Skeletal muscle satellite cell (primary cell): ENCODE results near the gene C1orf53. TPM values are rescaled to one million over a fixed set of nuclear protein-coding genes. Genes with fewer than 3 reads are reported as not detected.
"Not testable (repeated sequence)": the region's sequence is repeated elsewhere in the genome, so short reads cannot be mapped to it uniquely, and the experiment has no call there.

Source experiments
- H3K27me3 ChIP-seq: 2 replicates; pipeline ENCODE4 v1.7.0; 2013; ENCODE audit warnings: low read length; ENCODE audit not compliant: control insufficient read depth, insufficient read depth
- H3K36me3 ChIP-seq: 2 replicates; pipeline ENCODE4 v1.7.0; 2013; ENCODE audit warnings: mild to moderate bottlenecking, control low read depth, low read length; ENCODE audit not compliant: insufficient read depth
- H3K4me1 ChIP-seq: 2 replicates; pipeline ENCODE4 v1.7.0; 2013; ENCODE audit warnings: low read length; ENCODE audit not compliant: control insufficient read depth, insufficient read depth
- H3K4me2 ChIP-seq: 2 replicates; pipeline ENCODE4 v1.7.0; 2013; ENCODE audit warnings: mild to moderate bottlenecking, low read length
- H3K4me3 ChIP-seq: 2 replicates; pipeline ENCODE4 v1.7.0; 2013; ENCODE audit warnings: low read length
- H3K9ac ChIP-seq: 2 replicates; pipeline ENCODE4 v1.7.0; 2013; ENCODE audit warnings: mild to moderate bottlenecking, low read depth, low read length, moderate library complexity
- H3K9me3 ChIP-seq: replicated peaks from 2 replicates; pipeline ENCODE4 v1.7.0; 2013; ENCODE audit warnings: mild to moderate bottlenecking, control low read depth, low read length
- total RNA-seq: library from RNA; depleted of rRNA; stranded (reverse); fragments of >200 nt; gene quantifications from 2 replicates; pipeline ENCODE4 v1.2.3, GENCODE V29; 2012; rRNA removed

The C1orf53 gene
- total RNA-seq: 4.8 and 10.6 TPM in 2 replicates

DNA sequence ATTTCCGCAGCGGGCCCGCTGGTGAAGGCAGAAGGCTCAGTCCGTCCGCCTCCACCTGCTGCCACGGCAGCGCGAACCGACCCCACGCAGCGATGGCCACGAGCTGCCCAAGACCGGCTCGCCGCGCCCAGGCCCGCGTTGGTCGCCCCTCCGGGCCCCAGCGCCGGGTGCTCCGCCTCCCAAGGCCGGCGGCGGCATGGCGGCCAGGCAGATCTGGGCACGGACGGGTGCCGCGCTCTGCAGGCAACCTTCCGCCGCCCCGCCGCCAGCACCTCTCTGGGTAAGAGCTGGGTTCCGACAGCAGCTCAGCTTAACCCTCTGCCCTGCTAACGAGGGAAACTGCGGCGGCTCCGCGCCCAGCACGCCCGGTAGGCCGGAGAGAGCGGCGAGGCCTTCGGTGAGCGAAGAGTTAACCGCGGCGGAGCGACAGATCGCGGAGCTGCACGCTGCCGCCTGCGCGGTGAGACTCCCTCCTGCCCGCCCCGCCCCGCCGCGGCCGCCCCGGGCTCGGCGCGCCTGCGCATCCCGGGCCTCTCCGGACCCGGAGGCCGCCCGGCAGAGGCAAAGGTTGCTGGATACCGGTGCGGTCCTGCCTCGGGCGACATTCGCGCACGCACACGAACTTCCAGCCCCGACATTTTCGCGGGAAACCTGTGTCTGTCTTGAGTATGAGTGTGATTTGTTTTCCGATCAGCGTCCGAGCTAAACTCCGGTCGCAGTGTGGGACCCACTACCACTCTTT lies at the start of gene C1orf53:
Gene C1orf53 (plus strand): TSS at position 177 of the 742 bp plus-strand sequence. CDS start 20 bp downstream, at position 197.
- H3K27me3 ChIP-seq: peaks cover 10% of the 10 kb centered on the region
- peak within 1 kb of the TSS; percentile 80 for H3K4me3 ChIP-seq
- peaks cover 12% of the 10 kb centered on the region for H3K4me1 ChIP-seq
- H3K36me3 ChIP-seq: no peaks in the 10 kb centered on the region
- peak within 1 kb of the TSS; percentile 78 for H3K4me2 ChIP-seq
- H3K9me3 ChIP-seq: no peaks in the 10 kb centered on the region
- peak within 1 kb of the TSS; percentile 97 for H3K9ac ChIP-seq

- not testable (repeated sequence) for H3K9ac ChIP-seq, H3K4me2 ChIP-seq, H3K4me1 ChIP-seq, H3K36me3 ChIP-seq, H3K9me3 ChIP-seq, H3K4me3 ChIP-seq, H3K27me3 ChIP-seq
Measured at GRCh38 chr1:197855751-197856150, 46.7 kb upstream of the C1orf53 start.

GRCh38 chr1:197857477-197857876 lies 45.0 kb upstream of the C1orf53 start:
- no peaks in the 10 kb centered on the region for H3K9me3 ChIP-seq
- no peaks in the 10 kb centered on the region for H3K36me3 ChIP-seq
- no peaks in the 10 kb centered on the region for H3K27me3 ChIP-seq
- no peak overlapping the region for H3K9ac ChIP-seq
- H3K4me2 ChIP-seq: no peak overlapping the region
- H3K4me3 ChIP-seq: no peak overlapping the region
- H3K4me1 ChIP-seq: no peaks in the 10 kb centered on the region

DNA sequence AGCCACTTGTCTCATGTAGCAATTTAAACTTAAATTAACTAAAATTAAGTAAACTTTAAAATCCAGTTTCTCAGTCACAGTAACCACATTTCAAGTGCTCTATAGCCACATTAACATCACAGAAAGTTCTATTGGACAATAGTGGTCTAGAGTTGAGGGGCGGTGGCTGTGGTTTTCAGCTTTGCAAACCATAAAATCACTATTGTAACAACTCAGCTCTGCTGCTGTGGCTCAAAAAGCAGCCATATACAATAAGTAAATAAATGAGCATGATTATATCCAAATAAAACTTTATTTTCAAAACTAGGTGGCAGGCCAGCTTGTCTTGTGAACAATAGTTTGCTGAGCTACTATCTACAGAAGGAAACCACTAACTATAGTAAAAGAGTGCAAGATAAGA lies 43.4 kb upstream of the C1orf53 start:
- no peak overlapping the region for H3K9ac ChIP-seq
- H3K27me3 ChIP-seq: no peaks in the 10 kb centered on the region
- no peaks in the 10 kb centered on the region for H3K9me3 ChIP-seq
- no peak overlapping the region for H3K4me3 ChIP-seq
- H3K4me1 ChIP-seq: no peaks in the 10 kb centered on the region
- H3K36me3 ChIP-seq: no peaks in the 10 kb centered on the region
- no peak overlapping the region for H3K4me2 ChIP-seq

GRCh38 chr1:197862221-197862620 lies 40.2 kb upstream of the C1orf53 start:
- H3K4me1 ChIP-seq: no peaks in the 10 kb centered on the region
- no peak overlapping the region for H3K4me3 ChIP-seq
- no peaks in the 10 kb centered on the region for H3K27me3 ChIP-seq
- no peaks in the 10 kb centered on the region for H3K9me3 ChIP-seq
- no peak overlapping the region for H3K9ac ChIP-seq
- H3K36me3 ChIP-seq: no peaks in the 10 kb centered on the region
- H3K4me2 ChIP-seq: no peak overlapping the region

GRCh38 chr1:197862671-197863070 lies 39.8 kb upstream of the C1orf53 start:
- Histone ChIP-seq H3K4me3 (no peak overlapping the region), H3K4me1 (no peaks in the 10 kb centered on the region), H3K36me3 (no peaks in the 10 kb centered on the region), H3K4me2 (no peak overlapping the region), H3K27me3 (no peaks in the 10 kb centered on the region), H3K9ac (no peak overlapping the region), H3K9me3 (no peaks in the 10 kb centered on the region)

DNA sequence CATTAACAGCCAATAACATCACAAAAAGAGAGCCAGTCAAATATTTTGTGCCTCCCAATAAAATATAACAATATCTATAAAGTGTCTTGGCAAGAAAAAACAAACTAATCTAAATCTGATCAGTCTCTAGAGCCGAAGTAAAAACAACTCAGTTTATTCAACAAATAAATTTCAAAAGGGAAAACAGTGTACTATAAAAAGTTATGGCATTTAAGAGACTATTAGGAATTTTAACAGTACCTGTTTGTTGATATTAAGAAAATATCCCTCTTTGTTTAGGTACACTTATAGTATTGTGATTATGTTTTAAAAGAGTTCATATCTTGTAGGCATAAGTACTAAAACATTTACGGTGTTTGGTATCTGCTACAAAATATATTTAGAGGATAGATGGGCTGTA lies 36.6 kb upstream of the C1orf53 start:
- Histone ChIP-seq H3K9me3 (no peaks in the 10 kb centered on the region), H3K9ac (no peak overlapping the region), H3K36me3 (no peaks in the 10 kb centered on the region), H3K4me1 (no peaks in the 10 kb centered on the region), H3K4me2 (no peak overlapping the region), H3K27me3 (no peaks in the 10 kb centered on the region), H3K4me3 (no peak overlapping the region)

- no peak overlapping the region for H3K4me3 ChIP-seq
- H3K4me2 ChIP-seq: no peak overlapping the region
- H3K27me3 ChIP-seq: no peaks in the 10 kb centered on the region
- H3K9ac ChIP-seq: no peak overlapping the region
- no peaks in the 10 kb centered on the region for H3K4me1 ChIP-seq
- no peaks in the 10 kb centered on the region for H3K9me3 ChIP-seq
- H3K36me3 ChIP-seq: no peaks in the 10 kb centered on the region
Measured at GRCh38 chr1:197868751-197869489, 33.5 kb upstream of the C1orf53 start.

DNA sequence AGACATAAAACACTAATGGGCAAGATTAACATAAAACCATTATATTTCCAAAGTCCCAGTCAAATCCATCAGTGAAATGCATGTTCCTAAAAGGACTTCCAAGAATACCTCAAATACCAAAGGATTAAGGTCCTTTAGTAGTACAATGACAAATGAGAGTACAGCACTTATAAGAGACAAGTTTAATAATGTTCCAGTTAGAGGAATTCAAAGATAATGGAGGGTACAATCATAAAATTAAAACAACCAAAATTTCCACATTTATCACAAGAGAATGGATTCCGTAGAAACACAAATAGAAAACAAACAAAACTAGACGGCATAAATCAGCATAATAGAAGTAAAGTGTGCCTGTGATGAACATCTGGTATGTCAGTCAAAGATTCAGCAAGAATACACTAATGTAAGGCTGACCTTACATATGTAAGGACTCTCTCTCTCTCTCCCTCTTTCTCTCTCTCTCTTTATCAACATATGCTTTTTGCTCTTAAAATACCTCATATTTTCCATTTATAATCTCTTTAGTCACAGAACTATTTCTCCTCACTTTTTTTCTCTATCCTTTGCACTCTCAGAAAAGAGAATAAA lies 32.8 kb upstream of the C1orf53 start:
- Histone ChIP-seq H3K4me2 (no peak overlapping the region), H3K4me3 (no peak overlapping the region), H3K9ac (no peak overlapping the region), H3K36me3 (no peaks in the 10 kb centered on the region), H3K4me1 (no peaks in the 10 kb centered on the region), H3K9me3 (no peaks in the 10 kb centered on the region), H3K27me3 (no peaks in the 10 kb centered on the region)

- no peak overlapping the region for H3K4me3 ChIP-seq
- H3K9ac ChIP-seq: no peak overlapping the region
- H3K4me2 ChIP-seq: no peak overlapping the region
- H3K36me3 ChIP-seq: no peaks in the 10 kb centered on the region
- no peaks in the 10 kb centered on the region for H3K9me3 ChIP-seq
- H3K27me3 ChIP-seq: no peaks in the 10 kb centered on the region
- no peaks in the 10 kb centered on the region for H3K4me1 ChIP-seq
Measured at GRCh38 chr1:197876894-197877293, 25.5 kb upstream of the C1orf53 start.

DNA sequence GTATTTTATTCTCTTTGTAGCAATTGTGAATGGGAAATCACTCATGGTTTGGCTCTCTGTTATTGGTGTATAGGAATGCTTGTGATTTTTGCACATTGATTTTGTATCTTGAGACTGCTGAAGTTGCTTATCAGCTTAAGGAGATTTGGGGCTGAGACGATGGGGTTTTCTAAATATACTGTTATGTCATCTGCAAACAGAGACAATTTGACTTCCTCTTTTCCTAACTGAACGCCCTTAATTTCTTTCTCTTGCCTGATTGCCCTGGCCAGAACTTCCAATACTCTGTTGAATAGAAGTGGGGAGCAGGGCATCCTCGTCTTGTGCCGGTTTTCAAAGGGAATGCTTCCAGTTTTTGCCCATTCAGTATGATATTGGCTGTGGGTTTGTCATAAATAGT lies 22.0 kb upstream of the C1orf53 start:
- not testable (repeated sequence) for H3K27me3 ChIP-seq, H3K4me3 ChIP-seq, H3K4me2 ChIP-seq, H3K9ac ChIP-seq, H3K4me1 ChIP-seq, H3K9me3 ChIP-seq, H3K36me3 ChIP-seq
